ENCODE data around the gene SOX1. TPM values are rescaled to one million over a fixed set of nuclear protein-coding genes. Genes with fewer than 3 reads are reported as not detected.
A peak's percentile ranks its signal among the peaks of the same experiment; 100 is the strongest.

SOX1 gene
- polyA plus RNA-seq, 6 donors from 2014 or later = not detected

- peaks cover 0 to 11% (median 8%) of the 10 kb centered on the region in 3 donors for H3K4me1 Mint-ChIP-seq
- H3K4me3 Mint-ChIP-seq = no peak overlapping the region
- H3K27me3 Mint-ChIP-seq = peaks cover 40 to 86% (median 72%) of the 10 kb centered on the region in 3 donors
- peaks cover 7 to 8% of the 10 kb centered on the region in 2 donors for H3K36me3 Mint-ChIP-seq
- DNase-seq (no peak), ATAC-seq (ENCODE audit: low read depth in 2 of 2) (no peak)
- peak overlapping the region in 1 of 6 donors; percentile 73 for H3K27ac Mint-ChIP-seq
- peaks cover 0 to 23% (median 3%) of the 10 kb centered on the region in 7 donors for H3K9me3 Mint-ChIP-seq
Observed at GRCh38 chr13:112060899-112061366, 6.0 kb upstream of the SOX1 start.

- DNase-seq (no peak), ATAC-seq (ENCODE audit: low read depth in 2 of 2) (no peak)
- Mint-ChIP-seq H3K4me3 (no peak overlapping the region), H3K9me3 (peaks cover 0 to 24% (median 3%) of the 10 kb centered on the region in 7 donors), H3K4me1 (peaks cover 0 to 13% (median 8%) of the 10 kb centered on the region in 3 donors), H3K27ac (peak overlapping the region in 1 of 6 donors; percentile 42), H3K27me3 (peaks cover 42 to 90% (median 75%) of the 10 kb centered on the region in 3 donors), H3K36me3 (peaks cover 7 to 8% of the 10 kb centered on the region in 2 donors)
Observed at GRCh38 chr13:112061367-112062061, 5.4 kb upstream of the SOX1 start.

GRCh38 chr13:112062072-112062567 lies 4.8 kb upstream of the SOX1 start:
- Mint-ChIP-seq H3K27me3 (peaks cover 42 to 83% (median 75%) of the 10 kb centered on the region in 3 donors), H3K9me3 (peaks cover 0 to 24% (median 3%) of the 10 kb centered on the region in 7 donors), H3K4me1 (peaks cover 0 to 13% (median 8%) of the 10 kb centered on the region in 3 donors), H3K36me3 (peaks cover 7 to 8% of the 10 kb centered on the region in 2 donors), H3K4me3 (no peak overlapping the region), H3K27ac (peak overlapping the region in 1 of 6 donors; percentile 42)
- no peak for DNase-seq
- ATAC-seq (ENCODE audit: low read depth in 2 of 2) = no peak

GRCh38 chr13:112062571-112063570 lies 4.1 kb upstream of the SOX1 start:
- Mint-ChIP-seq H3K36me3 (peaks cover 7 to 8% of the 10 kb centered on the region in 2 donors), H3K4me1 (peaks cover 0 to 13% (median 8%) of the 10 kb centered on the region in 3 donors), H3K4me3 (peak overlapping the region in 4 of 8 donors; percentile 5 to 62 (median 38)), H3K9me3 (peaks cover 0 to 24% (median 3%) of the 10 kb centered on the region in 7 donors), H3K27me3 (peaks cover 42 to 80% (median 75%) of the 10 kb centered on the region in 3 donors), H3K27ac (peak overlapping the region in 2 of 6 donors; percentile 78 to 87)
- DNase-seq = no peak
- ATAC-seq (ENCODE audit: low read depth in 2 of 2) = no peak

GRCh38 chr13:112063807-112064206 lies 3.1 kb upstream of the SOX1 start:
- H3K36me3 Mint-ChIP-seq = peaks cover 7 to 8% of the 10 kb centered on the region in 2 donors
- H3K4me1 Mint-ChIP-seq = peaks cover 0 to 13% (median 8%) of the 10 kb centered on the region in 3 donors
- peaks cover 0 to 24% (median 3%) of the 10 kb centered on the region in 7 donors for H3K9me3 Mint-ChIP-seq
- no peak overlapping the region for H3K27ac Mint-ChIP-seq
- DNase-seq (no peak), ATAC-seq (ENCODE audit: low read depth in 2 of 2) (no peak)
- peak overlapping the region in 2 of 8 donors; percentile 6 to 51 for H3K4me3 Mint-ChIP-seq
- peaks cover 40 to 71% (median 68%) of the 10 kb centered on the region in 3 donors for H3K27me3 Mint-ChIP-seq

- H3K9me3 Mint-ChIP-seq = peaks cover 0 to 26% (median 5%) of the 10 kb centered on the region in 7 donors
- ATAC-seq (ENCODE audit: low read depth in 2 of 2) = no peak
- H3K4me1 Mint-ChIP-seq = peaks cover 0 to 17% (median 8%) of the 10 kb centered on the region in 3 donors
- H3K27ac Mint-ChIP-seq = no peak overlapping the region
- peak overlapping the region in 1 of 8 donors; percentile 51 for H3K4me3 Mint-ChIP-seq
- H3K27me3 Mint-ChIP-seq = peaks cover 38 to 71% (median 67%) of the 10 kb centered on the region in 3 donors
- DNase-seq = no peak
- H3K36me3 Mint-ChIP-seq = peaks cover 7 to 9% of the 10 kb centered on the region in 2 donors
Observed at GRCh38 chr13:112064222-112064621, 2.7 kb upstream of the SOX1 start.

GRCh38 chr13:112065521-112065866 lies 1.5 kb upstream of the SOX1 start:
- Mint-ChIP-seq H3K27ac (peak overlapping the region in 4 of 6 donors; percentile 49 to 92 (median 69)), H3K4me3 (peak overlapping the region in 7 of 8 donors; percentile 30 to 75 (median 61)), H3K4me1 (peaks cover 0 to 18% (median 8%) of the 10 kb centered on the region in 3 donors), H3K36me3 (peaks cover 15% of the 10 kb centered on the region in 2 donors), H3K27me3 (peaks cover 39 to 70% (median 66%) of the 10 kb centered on the region in 3 donors), H3K9me3 (peaks cover 0 to 35% (median 8%) of the 10 kb centered on the region in 7 donors)
- DNase-seq (no peak), ATAC-seq (ENCODE audit: low read depth in 2 of 2) (no peak)

GRCh38 chr13:112065867-112066623 lies 904 bp upstream of the SOX1 start:
- peaks cover 0 to 38% (median 9%) of the 10 kb centered on the region in 7 donors for H3K9me3 Mint-ChIP-seq
- peak overlapping the region in 4 of 6 donors; percentile 29 to 79 (median 52) for H3K27ac Mint-ChIP-seq
- peaks cover 0 to 18% (median 8%) of the 10 kb centered on the region in 3 donors for H3K4me1 Mint-ChIP-seq
- DNase-seq (no peak), ATAC-seq (ENCODE audit: low read depth in 2 of 2) (no peak)
- H3K4me3 Mint-ChIP-seq = peak overlapping the region in 7 of 8 donors; percentile 30 to 75 (median 69)
- peaks cover 41 to 70% (median 69%) of the 10 kb centered on the region in 3 donors for H3K27me3 Mint-ChIP-seq
- H3K36me3 Mint-ChIP-seq = peaks cover 15 to 17% of the 10 kb centered on the region in 2 donors

GRCh38 chr13:112066624-112067004 lies 335 bp upstream of the SOX1 start:
- peaks cover 42 to 72% (median 70%) of the 10 kb centered on the region in 3 donors for H3K27me3 Mint-ChIP-seq
- H3K9me3 Mint-ChIP-seq = peaks cover 0 to 37% (median 9%) of the 10 kb centered on the region in 7 donors
- H3K4me3 Mint-ChIP-seq = peak overlapping the region in 1 of 8 donors; percentile 52
- no peak overlapping the region for H3K27ac Mint-ChIP-seq
- peak; percentile 35 to 37 for ATAC-seq (ENCODE audit: low read depth in 2 of 2)
- peaks cover 15 to 17% of the 10 kb centered on the region in 2 donors for H3K36me3 Mint-ChIP-seq
- peaks cover 0 to 19% (median 8%) of the 10 kb centered on the region in 3 donors for H3K4me1 Mint-ChIP-seq
- DNase-seq = peak; percentile 40

- H3K27ac Mint-ChIP-seq = no peak overlapping the region
- peaks cover 0 to 20% (median 4%) of the 10 kb centered on the region in 3 donors for H3K4me1 Mint-ChIP-seq
- ATAC-seq (ENCODE audit: low read depth in 2 of 2) = no peak
- no peak for DNase-seq
- peaks cover 12 to 17% of the 10 kb centered on the region in 2 donors for H3K36me3 Mint-ChIP-seq
- peak overlapping the region in 2 of 8 donors; percentile 31 to 68 for H3K4me3 Mint-ChIP-seq
- H3K9me3 Mint-ChIP-seq = peaks cover 0 to 37% (median 11%) of the 10 kb centered on the region in 7 donors
- H3K27me3 Mint-ChIP-seq = peaks cover 40 to 64% (median 61%) of the 10 kb centered on the region in 3 donors
Observed at GRCh38 chr13:112067871-112068539, 1.1 kb downstream of the SOX1 start.

- H3K27ac Mint-ChIP-seq = peak overlapping the region in 3 of 6 donors; percentile 60 to 92 (median 90)
- peaks cover 40 to 62% (median 57%) of the 10 kb centered on the region in 3 donors for H3K27me3 Mint-ChIP-seq
- peaks cover 0 to 33% (median 12%) of the 10 kb centered on the region in 7 donors for H3K9me3 Mint-ChIP-seq
- DNase-seq = no peak
- H3K4me1 Mint-ChIP-seq = peaks cover 0 to 19% (median under 1%) of the 10 kb centered on the region in 3 donors
- no peak for ATAC-seq (ENCODE audit: low read depth in 2 of 2)
- peaks cover 7 to 17% of the 10 kb centered on the region in 2 donors for H3K36me3 Mint-ChIP-seq
- peak overlapping the region in 3 of 8 donors; percentile 57 to 63 (median 62) for H3K4me3 Mint-ChIP-seq
Observed at GRCh38 chr13:112068540-112069060, 1.7 kb downstream of the SOX1 start.
